ENCODE data around the gene LAPTM4A. TPM values are rescaled to one million over a fixed set of nuclear protein-coding genes. Genes with fewer than 3 reads are reported as not detected.

LAPTM4A gene
- total and polyA plus RNA-seq, 10 of the 15 experiments (the other 5 are each of a cell fraction or from before 2014, with no cell fraction given), result 17.8 to 107 (median 45.8) TPM

- DNase-seq (ENCODE audit: low read depth, low spot score) (peak; percentile 7), FAIRE-seq (peak; percentile 13), ATAC-seq (peak; percentile 79)
- intact Hi-C loops (cut with micrococcal nuclease; ENCODE audit: unreplicated experiment) (loop anchor here (1.0 kb wide), 2 partner anchors 59 to 83 kb away; no protein-coding TSS in a partner anchor), in situ Hi-C loops (cut with MboI) (loop anchor here (10.0 kb wide), 1 partner anchor 79 kb away; no protein-coding TSS in a partner anchor)
- no peaks in the 10 kb centered on the region for H4K20me1 ChIP-seq (ENCODE audit: control insufficient read depth, insufficient read depth)
- no peaks in the 10 kb centered on the region for H3K36me3 ChIP-seq (ENCODE audit: control insufficient read depth in 2 of 2, insufficient read depth in 2 of 2, low read length in 1 of 2)
- H3K9ac ChIP-seq (ENCODE audit: control insufficient read depth, insufficient read depth, low read length), result no peak overlapping the region
- TF ChIP-seq, protein P1, sequence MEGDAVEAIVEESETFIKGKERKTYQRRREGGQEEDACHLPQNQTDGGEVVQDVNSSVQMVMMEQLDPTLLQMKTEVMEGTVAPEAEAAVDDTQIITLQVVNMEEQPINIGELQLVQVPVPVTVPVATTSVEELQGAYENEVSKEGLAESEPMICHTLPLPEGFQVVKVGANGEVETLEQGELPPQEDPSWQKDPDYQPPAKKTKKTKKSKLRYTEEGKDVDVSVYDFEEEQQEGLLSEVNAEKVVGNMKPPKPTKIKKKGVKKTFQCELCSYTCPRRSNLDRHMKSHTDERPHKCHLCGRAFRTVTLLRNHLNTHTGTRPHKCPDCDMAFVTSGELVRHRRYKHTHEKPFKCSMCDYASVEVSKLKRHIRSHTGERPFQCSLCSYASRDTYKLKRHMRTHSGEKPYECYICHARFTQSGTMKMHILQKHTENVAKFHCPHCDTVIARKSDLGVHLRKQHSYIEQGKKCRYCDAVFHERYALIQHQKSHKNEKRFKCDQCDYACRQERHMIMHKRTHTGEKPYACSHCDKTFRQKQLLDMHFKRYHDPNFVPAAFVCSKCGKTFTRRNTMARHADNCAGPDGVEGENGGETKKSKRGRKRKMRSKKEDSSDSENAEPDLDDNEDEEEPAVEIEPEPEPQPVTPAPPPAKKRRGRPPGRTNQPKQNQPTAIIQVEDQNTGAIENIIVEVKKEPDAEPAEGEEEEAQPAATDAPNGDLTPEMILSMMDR (IDR thresholded peaks at IDR 0.05 in 2 of 3, conservative IDR thresholded peaks at IDR 0.05 in 1 of 3; ENCODE audit: control insufficient read depth in 2 of 3, extremely low read depth in 1 of 3, insufficient read depth in 1 of 3, low read depth in 3 of 3, low read length in 3 of 3), result peak; percentile 49 to 52 (median 51); a peak in 5 of 6 replicates
- TF ChIP-seq, protein P2, sequence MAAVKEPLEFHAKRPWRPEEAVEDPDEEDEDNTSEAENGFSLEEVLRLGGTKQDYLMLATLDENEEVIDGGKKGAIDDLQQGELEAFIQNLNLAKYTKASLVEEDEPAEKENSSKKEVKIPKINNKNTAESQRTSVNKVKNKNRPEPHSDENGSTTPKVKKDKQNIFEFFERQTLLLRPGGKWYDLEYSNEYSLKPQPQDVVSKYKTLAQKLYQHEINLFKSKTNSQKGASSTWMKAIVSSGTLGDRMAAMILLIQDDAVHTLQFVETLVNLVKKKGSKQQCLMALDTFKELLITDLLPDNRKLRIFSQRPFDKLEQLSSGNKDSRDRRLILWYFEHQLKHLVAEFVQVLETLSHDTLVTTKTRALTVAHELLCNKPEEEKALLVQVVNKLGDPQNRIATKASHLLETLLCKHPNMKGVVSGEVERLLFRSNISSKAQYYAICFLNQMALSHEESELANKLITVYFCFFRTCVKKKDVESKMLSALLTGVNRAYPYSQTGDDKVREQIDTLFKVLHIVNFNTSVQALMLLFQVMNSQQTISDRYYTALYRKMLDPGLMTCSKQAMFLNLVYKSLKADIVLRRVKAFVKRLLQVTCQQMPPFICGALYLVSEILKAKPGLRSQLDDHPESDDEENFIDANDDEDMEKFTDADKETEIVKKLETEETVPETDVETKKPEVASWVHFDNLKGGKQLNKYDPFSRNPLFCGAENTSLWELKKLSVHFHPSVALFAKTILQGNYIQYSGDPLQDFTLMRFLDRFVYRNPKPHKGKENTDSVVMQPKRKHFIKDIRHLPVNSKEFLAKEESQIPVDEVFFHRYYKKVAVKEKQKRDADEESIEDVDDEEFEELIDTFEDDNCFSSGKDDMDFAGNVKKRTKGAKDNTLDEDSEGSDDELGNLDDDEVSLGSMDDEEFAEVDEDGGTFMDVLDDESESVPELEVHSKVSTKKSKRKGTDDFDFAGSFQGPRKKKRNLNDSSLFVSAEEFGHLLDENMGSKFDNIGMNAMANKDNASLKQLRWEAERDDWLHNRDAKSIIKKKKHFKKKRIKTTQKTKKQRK (IDR thresholded peaks at IDR 0.05; ENCODE audit: low read depth, low read length), result 0 out of 2 replicates have a peak, but pooled peaks have one; percentile 7
- peak; percentile 67 for TF ChIP-seq SMC3 (IDR thresholded peaks at IDR 0.05; ENCODE audit: borderline replicate concordance, low read length)
- no peak for TF ChIP-seq SMAD5 (IDR thresholded peaks at IDR 0.05; ENCODE audit: low read depth)
- peak; percentile 64 for TF ChIP-seq RAD21 (IDR thresholded peaks at IDR 0.05; ENCODE audit: insufficient read depth, low read depth, low read length)
- no peak for TF ChIP-seq EZH2 (IDR thresholded peaks at IDR 0.05; ENCODE audit: borderline replicate concordance, control insufficient read depth, low read depth, low read length)
- TF ChIP-seq FOXM1 (IDR thresholded peaks at IDR 0.05; ENCODE audit: low read depth, low read length), result 0 out of 2 replicates have a peak, but pooled peaks have one; percentile 19
- H3K4me3 ChIP-seq, result no peak overlapping the region
- peaks cover 5 to 16% of the 10 kb centered on the region in 2 experiments for H3K27me3 ChIP-seq (replicated peaks in 1 of 2; ENCODE audit: control insufficient read depth in 2 of 2, insufficient read depth in 2 of 2, low read length in 1 of 2)
- no peak overlapping the region for H3K27ac ChIP-seq (ENCODE audit: control insufficient read depth, insufficient read depth)
- ChIA-PET RAD21 (ENCODE audit: unreplicated experiment) (interaction anchor here (0.7 to 2.4 kb wide), 28 partner anchors 13 to 636 kb away, joined by 3 to 22 read pairs (median 4); partner anchors contain the start of genes LAPTM4A and SDC1), SMC1A (ENCODE audit: uncharacterized antibody, unreplicated experiment) (interaction anchor here (0.8 to 3.7 kb wide), 37 partner anchors 8 to 387 kb away, joined by 3 to 31 read pairs (median 5); partner anchors contain the start of genes LAPTM4A and SDC1), POLR2A (interaction anchor here (0.6 to 1.0 kb wide), 2 partner anchors 60 to 81 kb away, joined by 3 read pairs; no protein-coding TSS in a partner anchor), CTCF (interaction anchor here (0.6 to 4.6 kb wide), 47 partner anchors 8 to 327 kb away, joined by 3 to 57 read pairs (median 5); partner anchors contain the start of genes LAPTM4A, SDC1 and WDR35)
- H3K9me3 ChIP-seq (replicated peaks; ENCODE audit: control insufficient read depth, insufficient read depth, low read length), result no peaks in the 10 kb centered on the region; the same call in 2 of the 3 replicates
- H3K79me2 ChIP-seq (ENCODE audit: control insufficient read depth, insufficient read depth, low read length), result no peaks in the 10 kb centered on the region
- BruUV-seq (replicated peaks), result no TSS peak
- no peaks in the 10 kb centered on the region for H3K4me1 ChIP-seq (ENCODE audit: control insufficient read depth, insufficient read depth, low read length)
- H3K4me2 ChIP-seq (ENCODE audit: control insufficient read depth, insufficient read depth), result no peak overlapping the region
- WGBS (ENCODE audit: insufficient coverage, insufficient replicate concordance, low lambda C conversion rate, missing lambda C conversion rate), result 2% methylated on average over 2 of the region's 2 CpGs
- no peak overlapping the region for H2AFZ ChIP-seq (ENCODE audit: control insufficient read depth, low read depth, low read length)
Measured at GRCh38 chr2:20015482-20016083, 35.8 kb downstream of the LAPTM4A start.
